H1 (cell line): ENCODE data around the gene PPIB.
"Not testable (repeated sequence)": the region's sequence is repeated elsewhere in the genome, so short reads cannot be mapped to it uniquely, and the experiment has no call there.

Experiments
- POLR2A ChIP-seq, 2 experiments: IDR thresholded peaks; 1 replicate in 1 of 2; 2 replicates in 1 of 2; pipeline ENCODE4 v1.6.1; 2011; ENCODE audit warnings: low read depth in 2 of 2, low read length in 2 of 2, mild to moderate bottlenecking in 2 of 2; ENCODE audit errors: control extremely low read depth in 1 of 2
- TF ChIP-seq, protein P1 (sequence below), 3 experiments: IDR thresholded peaks; 1 replicate in 2 of 3; 2 replicates in 1 of 3; pipeline versions ENCODE4 v1.5.1 to v1.6.1; 2011; ENCODE audit warnings: low read length in 3 of 3, mild to moderate bottlenecking in 3 of 3, inconsistent platforms in 2 of 3, low read depth in 1 of 3, moderate library complexity in 1 of 3; ENCODE audit not compliant: insufficient read depth in 1 of 3; ENCODE audit errors: control extremely low read depth in 1 of 3

DNA sequence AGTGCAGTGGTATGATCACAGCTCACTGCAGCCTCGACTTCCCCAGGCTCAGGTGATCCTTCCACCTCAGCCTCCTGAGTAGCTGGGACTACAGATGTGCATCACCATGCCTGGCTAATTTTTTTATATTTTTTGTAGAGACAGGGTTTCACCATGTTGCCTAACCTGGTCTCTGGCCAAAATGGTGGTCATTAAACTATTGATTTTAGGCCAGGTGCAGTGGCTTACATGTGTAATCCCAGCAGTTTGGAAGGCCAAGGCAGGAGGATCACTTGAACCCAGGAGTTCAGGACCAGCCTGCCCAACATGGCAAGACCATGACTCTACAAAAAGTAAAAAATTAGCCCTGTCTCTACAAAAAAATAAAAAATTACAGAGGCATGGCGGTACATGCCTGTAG is 42.5 kb downstream of the PPIB start:
- TF ChIP-seq POLR2A (IDR thresholded peaks at IDR 0.05; ENCODE audit: control extremely low read depth in 1 of 2, low read depth in 2 of 2, low read length in 2 of 2), result not testable (repeated sequence)
- TF ChIP-seq, protein P1, sequence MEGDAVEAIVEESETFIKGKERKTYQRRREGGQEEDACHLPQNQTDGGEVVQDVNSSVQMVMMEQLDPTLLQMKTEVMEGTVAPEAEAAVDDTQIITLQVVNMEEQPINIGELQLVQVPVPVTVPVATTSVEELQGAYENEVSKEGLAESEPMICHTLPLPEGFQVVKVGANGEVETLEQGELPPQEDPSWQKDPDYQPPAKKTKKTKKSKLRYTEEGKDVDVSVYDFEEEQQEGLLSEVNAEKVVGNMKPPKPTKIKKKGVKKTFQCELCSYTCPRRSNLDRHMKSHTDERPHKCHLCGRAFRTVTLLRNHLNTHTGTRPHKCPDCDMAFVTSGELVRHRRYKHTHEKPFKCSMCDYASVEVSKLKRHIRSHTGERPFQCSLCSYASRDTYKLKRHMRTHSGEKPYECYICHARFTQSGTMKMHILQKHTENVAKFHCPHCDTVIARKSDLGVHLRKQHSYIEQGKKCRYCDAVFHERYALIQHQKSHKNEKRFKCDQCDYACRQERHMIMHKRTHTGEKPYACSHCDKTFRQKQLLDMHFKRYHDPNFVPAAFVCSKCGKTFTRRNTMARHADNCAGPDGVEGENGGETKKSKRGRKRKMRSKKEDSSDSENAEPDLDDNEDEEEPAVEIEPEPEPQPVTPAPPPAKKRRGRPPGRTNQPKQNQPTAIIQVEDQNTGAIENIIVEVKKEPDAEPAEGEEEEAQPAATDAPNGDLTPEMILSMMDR (IDR thresholded peaks at IDR 0.05; ENCODE audit: control extremely low read depth in 1 of 3, insufficient read depth in 1 of 3, low read depth in 1 of 3, low read length in 3 of 3), result not testable (repeated sequence)
